GM18870 (cell line): Measurements from ENCODE around the gene ADCY3.

Experiments
- ATAC-seq: cut with Tn5 transposase; IDR thresholded peaks from one replicate; pipeline ENCODE4 v1.9.1; 2021; ENCODE audit warnings: moderate library complexity; ENCODE audit not compliant: unreplicated experiment

Gene ADCY3

GRCh38 chr2:24920098-24920808 is at the start of gene ADCY3:
Gene ADCY3 (minus strand): TSS chr2:24920237. CDS start chr2:24918987, 1,250 bp downstream.
- ATAC-seq = no peak

- ATAC-seq = no peak
Observed at GRCh38 chr2:24969784-24970183, 49.7 kb upstream of the ADCY3 start.

- no peak for ATAC-seq
Observed at GRCh38 chr2:24961903-24962302, 41.9 kb upstream of the ADCY3 start.

- ATAC-seq = no peak
Observed at GRCh38 chr2:24959761-24960160, 39.7 kb upstream of the ADCY3 start.

GRCh38 chr2:24958411-24958935 is 38.4 kb upstream of the ADCY3 start:
- no peak for ATAC-seq

- no peak for ATAC-seq
Observed at GRCh38 chr2:24957976-24958375, 37.9 kb upstream of the ADCY3 start.

- ATAC-seq = no peak
Observed at GRCh38 chr2:24957221-24957620, 37.2 kb upstream of the ADCY3 start.

GRCh38 chr2:24955921-24956320 is 35.9 kb upstream of the ADCY3 start:
- no peak for ATAC-seq

- no peak for ATAC-seq
Observed at GRCh38 chr2:24955232-24955631, 35.2 kb upstream of the ADCY3 start.

GRCh38 chr2:24950102-24950501 is 30.1 kb upstream of the ADCY3 start:
- no peak for ATAC-seq

GRCh38 chr2:24948506-24948905 is 28.5 kb upstream of the ADCY3 start:
- no peak for ATAC-seq

- no peak for ATAC-seq
Observed at GRCh38 chr2:24947561-24948157, 27.6 kb upstream of the ADCY3 start.

GRCh38 chr2:24945907-24946306 is 25.9 kb upstream of the ADCY3 start:
- no peak for ATAC-seq

- ATAC-seq = no peak
Observed at GRCh38 chr2:24943427-24944053, 23.5 kb upstream of the ADCY3 start.

GRCh38 chr2:24939353-24939752 is 19.3 kb upstream of the ADCY3 start:
- ATAC-seq = no peak

- ATAC-seq = no peak
Observed at GRCh38 chr2:24937236-24937635, 17.2 kb upstream of the ADCY3 start.

- ATAC-seq = no peak
Observed at GRCh38 chr2:24935145-24935544, 15.1 kb upstream of the ADCY3 start.

- ATAC-seq = no peak
Observed at GRCh38 chr2:24932715-24933114, 12.7 kb upstream of the ADCY3 start.

- ATAC-seq = peak; percentile 58
Observed at GRCh38 chr2:24930768-24931167, 10.7 kb upstream of the ADCY3 start.

- no peak for ATAC-seq
Observed at GRCh38 chr2:24929230-24929629, 9.2 kb upstream of the ADCY3 start.

- ATAC-seq = no peak
Observed at GRCh38 chr2:24928036-24928435, 8.0 kb upstream of the ADCY3 start.
